ENCODE measurements around the gene NHSL1. TPM values are rescaled to one million over a fixed set of nuclear protein-coding genes. Genes with fewer than 3 reads are reported as not detected.

The NHSL1 gene
- total and polyA plus RNA-seq, 2 donors (not counting 3 experiments of a cell fraction or from before 2014, with no cell fraction given) = 24.8 to 55.0 TPM

- dilution Hi-C loops (cut with MboI; ENCODE audit: extremely low pct_ligation_motif_present, low sequenced_read_pairs) = no loop called here
- BruUV-seq (replicated peaks) = no TSS peak
- no peaks in the 10 kb centered on the region for H3K9me3 ChIP-seq (replicated peaks; ENCODE audit: control insufficient read depth, insufficient read depth, low read length)
- peaks cover 11% of the 10 kb centered on the region for H3K4me1 ChIP-seq (ENCODE audit: control insufficient read depth, extremely low read depth, insufficient read depth, low read length)
- CTCF ChIA-PET = interaction anchor here (0.6 kb wide), 1 partner anchor 686 kb away, joined by 3 read pairs; no protein-coding TSS in a partner anchor
- H3K4me2 ChIP-seq (ENCODE audit: insufficient read depth, low read length) = no peak overlapping the region
- no peaks in the 10 kb centered on the region for H3K27me3 ChIP-seq (ENCODE audit: control insufficient read depth in 2 of 2, insufficient read depth in 2 of 2, low read length in 2 of 2)
- intact Hi-C loops (cut with micrococcal nuclease) = no loop called here
- no peak overlapping the region for H2AFZ ChIP-seq (ENCODE audit: low read depth, low read length)
- H3K36me3 ChIP-seq (ENCODE audit: control insufficient read depth in 2 of 2, extremely low read depth in 1 of 2, insufficient read depth in 2 of 2, low read length in 2 of 2) = no peaks in the 10 kb centered on the region
- H3K27ac ChIP-seq (ENCODE audit: insufficient read depth, low read depth, low read length) = no peak overlapping the region
- peaks cover 6% of the 10 kb centered on the region for H4K20me1 ChIP-seq (replicated peaks; ENCODE audit: control insufficient read depth, extremely low read depth, insufficient read depth, low read length)
- H3K9me1 ChIP-seq (replicated peaks; ENCODE audit: control insufficient read depth, extremely low read depth, insufficient read depth, low read length) = no peaks in the 10 kb centered on the region
- no peak overlapping the region for H3K4me3 ChIP-seq (replicated peaks in 1 of 3; ENCODE audit: insufficient read depth in 1 of 3, low read depth in 1 of 3, low read length in 3 of 3)
- H3K9ac ChIP-seq (replicated peaks; ENCODE audit: extremely low read depth, insufficient read depth, low read length) = no peak overlapping the region
- TF ChIP-seq MAX (IDR thresholded peaks at IDR 0.05; ENCODE audit: insufficient read depth, insufficient read length) (no peak), POLR2A (IDR thresholded peaks at IDR 0.05; ENCODE audit: low read depth, low read length) (no peak), MYC (IDR thresholded peaks at IDR 0.05; ENCODE audit: low read depth, low read length) (no peak), CTCF (IDR thresholded peaks at IDR 0.05; ENCODE audit: extremely low read depth in 1 of 2, insufficient read depth in 1 of 2, low read depth in 1 of 2, low read length in 2 of 2) (no peak), JUN (IDR thresholded peaks at IDR 0.05; ENCODE audit: borderline replicate concordance, insufficient read depth, insufficient read length, low read depth) (no peak), FOS (IDR thresholded peaks at IDR 0.05; ENCODE audit: borderline replicate concordance, insufficient read depth, low read length) (no peak), EZH2 (IDR thresholded peaks at IDR 0.05; ENCODE audit: borderline replicate concordance, low read depth, low read length, severe bottlenecking) (no peak), GATA2 (IDR thresholded peaks at IDR 0.05; ENCODE audit: insufficient read depth, insufficient read length, low read depth, low read length) (no peak), POLR2AphosphoS5 (IDR thresholded peaks at IDR 0.05; ENCODE audit: insufficient read depth, low read depth, low read length) (no peak)
- POLR2A ChIA-PET = no interaction called here
- DNase-seq (ENCODE audit: low read depth, low spot score) = no peak
- FAIRE-seq = no peak
- peaks cover 81% of the 10 kb centered on the region for H3K79me2 ChIP-seq (ENCODE audit: control insufficient read depth, insufficient read depth, low read length)
Measured at GRCh38 chr6:138528956-138529355, 29.7 kb upstream of the NHSL1 start.

All from endothelial cell of umbilical vein (primary cell).